ENCODE results near the gene DFFB. TPM values are rescaled to one million over a fixed set of nuclear protein-coding genes. Genes with fewer than 3 reads are reported as not detected.

The DFFB gene
- total and polyA plus RNA-seq, 9 of the 15 experiments (the other 6 are each of a cell fraction or from before 2014, with no cell fraction given) = 2.3 to 15.8 (median 11.5) TPM

DNA sequence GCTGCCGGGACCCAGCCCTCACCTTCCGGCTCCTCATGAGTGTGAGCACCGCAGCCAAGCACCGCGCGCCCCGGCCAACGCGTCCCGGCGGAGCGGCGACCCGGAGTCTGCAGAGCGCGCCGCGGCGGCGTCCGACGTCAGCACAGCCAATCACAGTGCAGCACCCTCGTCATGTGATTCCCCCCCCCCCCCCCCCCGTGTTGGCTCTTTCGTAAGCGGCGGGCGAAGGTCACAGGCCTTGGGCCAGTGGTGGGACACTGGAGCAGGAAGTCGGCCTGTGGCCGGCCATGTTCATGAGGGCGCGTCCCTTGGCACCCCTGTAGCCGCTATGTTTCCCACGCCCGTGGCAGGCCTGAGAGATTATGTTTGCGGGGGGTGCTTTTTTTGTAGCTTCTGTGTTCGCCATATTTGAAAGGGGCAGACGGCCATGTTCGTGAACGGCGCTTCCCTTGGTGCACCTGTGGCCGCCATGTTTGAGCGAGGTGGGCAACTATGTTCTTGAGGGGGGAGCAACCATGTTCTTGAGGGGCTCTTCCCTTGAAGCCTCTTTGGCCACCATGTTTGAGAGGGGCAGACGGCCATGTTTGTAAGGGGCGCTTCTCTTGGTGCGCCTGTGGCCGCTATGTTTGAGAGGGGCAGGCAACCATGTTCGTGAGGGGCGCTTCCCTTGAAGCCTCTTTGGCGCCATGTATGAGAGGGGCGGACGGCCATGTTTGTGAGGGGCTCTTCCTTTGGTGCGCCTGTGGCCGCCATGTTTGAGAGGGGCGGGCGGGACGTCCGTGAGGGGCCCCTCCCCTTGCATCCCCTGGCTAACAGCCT, 43.1 kb downstream of the DFFB start, which contains the start of gene C1orf174 (continued):
- TF ChIP-seq TBL1XR1 (IDR thresholded peaks at IDR 0.05; ENCODE audit: low read length in 2 of 2) = peak in 1 of 2 experiments; percentile 20; a peak in 1 of 4 replicates
- TF ChIP-seq CEBPB (tag; IDR thresholded peaks at IDR 0.05) = peak; percentile 98
- TF ChIP-seq, protein P1, sequence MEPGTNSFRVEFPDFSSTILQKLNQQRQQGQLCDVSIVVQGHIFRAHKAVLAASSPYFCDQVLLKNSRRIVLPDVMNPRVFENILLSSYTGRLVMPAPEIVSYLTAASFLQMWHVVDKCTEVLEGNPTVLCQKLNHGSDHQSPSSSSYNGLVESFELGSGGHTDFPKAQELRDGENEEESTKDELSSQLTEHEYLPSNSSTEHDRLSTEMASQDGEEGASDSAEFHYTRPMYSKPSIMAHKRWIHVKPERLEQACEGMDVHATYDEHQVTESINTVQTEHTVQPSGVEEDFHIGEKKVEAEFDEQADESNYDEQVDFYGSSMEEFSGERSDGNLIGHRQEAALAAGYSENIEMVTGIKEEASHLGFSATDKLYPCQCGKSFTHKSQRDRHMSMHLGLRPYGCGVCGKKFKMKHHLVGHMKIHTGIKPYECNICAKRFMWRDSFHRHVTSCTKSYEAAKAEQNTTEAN (CRISPR knock-in tag; IDR thresholded peaks at IDR 0.05) = no peak
- TF ChIP-seq, protein P2, sequence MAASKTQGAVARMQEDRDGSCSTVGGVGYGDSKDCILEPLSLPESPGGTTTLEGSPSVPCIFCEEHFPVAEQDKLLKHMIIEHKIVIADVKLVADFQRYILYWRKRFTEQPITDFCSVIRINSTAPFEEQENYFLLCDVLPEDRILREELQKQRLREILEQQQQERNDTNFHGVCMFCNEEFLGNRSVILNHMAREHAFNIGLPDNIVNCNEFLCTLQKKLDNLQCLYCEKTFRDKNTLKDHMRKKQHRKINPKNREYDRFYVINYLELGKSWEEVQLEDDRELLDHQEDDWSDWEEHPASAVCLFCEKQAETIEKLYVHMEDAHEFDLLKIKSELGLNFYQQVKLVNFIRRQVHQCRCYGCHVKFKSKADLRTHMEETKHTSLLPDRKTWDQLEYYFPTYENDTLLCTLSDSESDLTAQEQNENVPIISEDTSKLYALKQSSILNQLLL (CRISPR knock-in tag; IDR thresholded peaks at IDR 0.05; ENCODE audit: borderline replicate concordance) = no peak
- no peak for TF ChIP-seq XRCC5 (IDR thresholded peaks at IDR 0.05; ENCODE audit: low read depth, low read length)
- TF ChIP-seq, protein P3, sequence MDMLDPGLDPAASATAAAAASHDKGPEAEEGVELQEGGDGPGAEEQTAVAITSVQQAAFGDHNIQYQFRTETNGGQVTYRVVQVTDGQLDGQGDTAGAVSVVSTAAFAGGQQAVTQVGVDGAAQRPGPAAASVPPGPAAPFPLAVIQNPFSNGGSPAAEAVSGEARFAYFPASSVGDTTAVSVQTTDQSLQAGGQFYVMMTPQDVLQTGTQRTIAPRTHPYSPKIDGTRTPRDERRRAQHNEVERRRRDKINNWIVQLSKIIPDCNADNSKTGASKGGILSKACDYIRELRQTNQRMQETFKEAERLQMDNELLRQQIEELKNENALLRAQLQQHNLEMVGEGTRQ (CRISPR knock-in tag; IDR thresholded peaks at IDR 0.05) = peak; percentile 72
- TF ChIP-seq RBM39 (optimal IDR thresholded peaks at IDR 0.05; ENCODE audit: low read depth, low read length) = peak; percentile 85
- TF ChIP-seq CREB3L1 (IDR thresholded peaks at IDR 0.05; ENCODE audit: borderline replicate concordance, low read depth) = no peak
- peak; percentile 99 for TF ChIP-seq ZNF766 (CRISPR knock-in tag; conservative IDR thresholded peaks at IDR 0.05)
- 0 out of 2 replicates have a peak, but pooled peaks have one; percentile 33 for TF ChIP-seq SMAD3 (CRISPR knock-in tag; conservative IDR thresholded peaks at IDR 0.05)
- TF ChIP-seq POLR3A (IDR thresholded peaks at IDR 0.05; ENCODE audit: borderline replicate concordance, extremely low read depth, insufficient read depth, insufficient read length) = no peak
- no peak for TF ChIP-seq RBM25 (IDR thresholded peaks at IDR 0.05; ENCODE audit: low read depth, low read length, severe bottlenecking)
- peak; percentile 95 for TF ChIP-seq ETS1 (conservative IDR thresholded peaks at IDR 0.05; ENCODE audit: control insufficient read depth, low read depth, low read length)
- no peak for TF ChIP-seq ZBTB1 (CRISPR knock-in tag; IDR thresholded peaks at IDR 0.05; ENCODE audit: borderline replicate concordance, low read depth)
- TF ChIP-seq, protein P4, sequence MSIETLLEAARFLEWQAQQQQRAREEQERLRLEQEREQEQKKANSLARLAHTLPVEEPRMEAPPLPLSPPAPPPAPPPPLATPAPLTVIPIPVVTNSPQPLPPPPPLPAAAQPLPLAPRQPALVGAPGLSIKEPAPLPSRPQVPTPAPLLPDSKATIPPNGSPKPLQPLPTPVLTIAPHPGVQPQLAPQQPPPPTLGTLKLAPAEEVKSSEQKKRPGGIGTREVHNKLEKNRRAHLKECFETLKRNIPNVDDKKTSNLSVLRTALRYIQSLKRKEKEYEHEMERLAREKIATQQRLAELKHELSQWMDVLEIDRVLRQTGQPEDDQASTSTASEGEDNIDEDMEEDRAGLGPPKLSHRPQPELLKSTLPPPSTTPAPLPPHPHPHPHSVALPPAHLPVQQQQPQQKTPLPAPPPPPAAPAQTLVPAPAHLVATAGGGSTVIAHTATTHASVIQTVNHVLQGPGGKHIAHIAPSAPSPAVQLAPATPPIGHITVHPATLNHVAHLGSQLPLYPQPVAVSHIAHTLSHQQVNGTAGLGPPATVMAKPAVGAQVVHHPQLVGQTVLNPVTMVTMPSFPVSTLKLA (conservative IDR thresholded peaks at IDR 0.05) = peak; percentile 49 to 85; a peak in 3 of 4 replicates
- no peak for TF ChIP-seq ILK (tag; IDR thresholded peaks at IDR 0.05; ENCODE audit: borderline replicate concordance, low read depth)
- peak; percentile 64 for TF ChIP-seq PHF20 (IDR thresholded peaks at IDR 0.05; ENCODE audit: partially characterized antibody)
- TF ChIP-seq ZNF583 (CRISPR knock-in tag; IDR thresholded peaks at IDR 0.05) = peak; percentile 86

Measured in K562 (cell line).